Testis (tissue), 3 donors: ENCODE measurements around the gene FAT2. TPM values are rescaled to one million over a fixed set of nuclear protein-coding genes. Genes with fewer than 3 reads are reported as not detected.

Experiments used
- DNase-seq: peaks from one replicate; pipeline ENCODE4 v3.0.0-alpha.2; 2019
- H3K27ac ChIP-seq, 2 donors: fragments of 200-600 bp; sonication (generic); one replicate each; pipeline ENCODE4 v1.5.1; 2019
- H3K27me3 ChIP-seq: fragments of 200-600 bp; sonication (generic); one replicate; pipeline ENCODE4 v1.5.1; 2019
- H3K36me3 ChIP-seq: fragments of 200-600 bp; sonication (generic); one replicate; pipeline ENCODE4 v1.5.1; 2017; ENCODE audit warnings: low read depth; ENCODE audit errors: missing control alignments
- H3K4me1 ChIP-seq: fragments of 200-600 bp; sonication (generic); one replicate; pipeline ENCODE4 v1.5.1; 2019
- H3K4me3 ChIP-seq, 2 donors: fragments of 200-600 bp; sonication (generic); one replicate each; pipeline ENCODE4 v1.5.1; 2017 to 2019
- H3K9me3 ChIP-seq: fragments of 200-600 bp; sonication (generic); one replicate; pipeline ENCODE4 v1.5.1; 2017
- POLR2A ChIP-seq: fragments of 450-650 bp; IDR thresholded peaks from one replicate; pipeline ENCODE4 v1.6.1; 2017; ENCODE audit warnings: antibody characterized with exemption, mild to moderate bottlenecking, moderate library complexity
- WGBS, 2 donors: methylation state at CpG; one replicate each; pipeline ENCODE4 v1.1.5; 2018; 5-methylcytosine and 5-hydroxymethylcytosine counted together
- intact Hi-C: fragments of 100-400 bp; cut with DNase I; formaldehyde crosslinking; loops from one replicate; pipeline ENCODE4 v1.15.1; 2023; ENCODE audit warnings: low total_unique reads
- polyA plus RNA-seq: library from polyadenylated mRNA; stranded (reverse); fragments of 350-450 nt; fragmentation: Illumina TruSeq; extraction: RNeasy Lipid Tissue Mini Kit (QIAGEN cat#74804); gene quantifications from one replicate; pipeline ENCODE4 v1.2.3, GENCODE V29; 2014; ENCODE audit warnings: low read depth, low replicate concordance; ENCODE audit not compliant: insufficient read depth
- total RNA-seq, 2 donors: library from RNA; depleted of rRNA; stranded (reverse); fragments of >200 nt; gene quantifications; one replicate each; pipeline ENCODE4 v1.2.3, GENCODE V29; 2016
- TF ChIP-seq, protein P1 (sequence below), 3 experiments: fragments of 450-650 bp in 2 of 3; fragments of 200-600 bp in 1 of 3; sonication (generic) in 1 of 3; IDR thresholded peaks; one replicate each; pipeline ENCODE4 v1.5.1; 2016 to 2019; ENCODE audit warnings: antibody characterized with exemption in 3 of 3, mild to moderate bottlenecking in 2 of 3, moderate library complexity in 1 of 3

Gene FAT2
- total and polyA plus RNA-seq, 3 donors from 2014 or later, result 10.3 to 21.8 (median 18.0) TPM

DNA sequence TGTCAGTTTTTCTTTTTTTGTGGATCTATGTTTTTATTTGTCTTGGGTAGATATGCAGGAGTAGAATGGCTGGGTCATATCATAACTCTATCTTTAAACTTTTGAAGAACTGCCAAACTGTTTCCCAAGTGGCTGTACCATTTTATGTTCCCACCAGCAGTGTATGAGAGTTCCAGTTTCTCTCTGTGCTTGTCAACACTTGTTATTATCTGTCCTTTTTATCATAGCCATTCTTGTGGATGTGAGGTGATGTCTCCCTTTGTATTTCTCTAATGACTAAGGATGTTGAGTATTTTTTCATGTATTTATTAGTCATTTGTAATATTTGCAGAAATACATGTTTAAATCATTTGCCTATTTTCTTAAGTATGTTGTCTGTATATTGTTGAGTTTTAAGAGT lies 17.4 kb upstream of the FAT2 start:
- H3K27me3 ChIP-seq, result no peaks in the 10 kb centered on the region
- H3K9me3 ChIP-seq, result no peaks in the 10 kb centered on the region
- no peaks in the 10 kb centered on the region for H3K4me1 ChIP-seq
- no peak for DNase-seq
- no peak for TF ChIP-seq POLR2A
- TF ChIP-seq, protein P1, sequence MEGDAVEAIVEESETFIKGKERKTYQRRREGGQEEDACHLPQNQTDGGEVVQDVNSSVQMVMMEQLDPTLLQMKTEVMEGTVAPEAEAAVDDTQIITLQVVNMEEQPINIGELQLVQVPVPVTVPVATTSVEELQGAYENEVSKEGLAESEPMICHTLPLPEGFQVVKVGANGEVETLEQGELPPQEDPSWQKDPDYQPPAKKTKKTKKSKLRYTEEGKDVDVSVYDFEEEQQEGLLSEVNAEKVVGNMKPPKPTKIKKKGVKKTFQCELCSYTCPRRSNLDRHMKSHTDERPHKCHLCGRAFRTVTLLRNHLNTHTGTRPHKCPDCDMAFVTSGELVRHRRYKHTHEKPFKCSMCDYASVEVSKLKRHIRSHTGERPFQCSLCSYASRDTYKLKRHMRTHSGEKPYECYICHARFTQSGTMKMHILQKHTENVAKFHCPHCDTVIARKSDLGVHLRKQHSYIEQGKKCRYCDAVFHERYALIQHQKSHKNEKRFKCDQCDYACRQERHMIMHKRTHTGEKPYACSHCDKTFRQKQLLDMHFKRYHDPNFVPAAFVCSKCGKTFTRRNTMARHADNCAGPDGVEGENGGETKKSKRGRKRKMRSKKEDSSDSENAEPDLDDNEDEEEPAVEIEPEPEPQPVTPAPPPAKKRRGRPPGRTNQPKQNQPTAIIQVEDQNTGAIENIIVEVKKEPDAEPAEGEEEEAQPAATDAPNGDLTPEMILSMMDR (IDR thresholded peaks at IDR 0.05), result no peak
- H3K4me3 ChIP-seq, result no peak overlapping the region
- intact Hi-C loops, result no loop called here
- H3K36me3 ChIP-seq, result no peaks in the 10 kb centered on the region
- H3K27ac ChIP-seq, result no peak overlapping the region

DNA sequence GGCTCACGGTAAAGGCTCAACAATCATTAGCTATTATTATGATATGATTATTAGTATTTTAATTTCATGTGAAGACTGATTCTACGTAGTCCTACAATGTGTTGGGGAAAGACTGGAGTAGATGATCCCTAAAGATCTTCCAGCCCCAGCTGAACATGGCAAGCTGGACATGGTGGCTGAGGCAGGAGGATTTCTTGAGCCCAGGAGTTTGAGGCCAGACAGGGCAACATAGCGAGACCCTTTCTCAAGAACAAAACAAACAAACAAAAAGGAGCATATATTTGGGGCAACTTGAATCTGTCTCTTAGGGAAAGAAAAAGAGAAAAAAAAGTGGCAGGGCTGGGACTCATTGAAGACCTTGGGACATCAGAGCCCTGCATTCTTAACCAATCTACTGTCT lies 16.2 kb upstream of the FAT2 start:
- 95 to 99% methylated on average over 3 of the region's 3 CpGs for WGBS, 2 donors
- intact Hi-C loops, result no loop called here
- no peaks in the 10 kb centered on the region for H3K27me3 ChIP-seq
- no peak overlapping the region for H3K27ac ChIP-seq
- DNase-seq, result no peak
- H3K9me3 ChIP-seq, result no peaks in the 10 kb centered on the region
- TF ChIP-seq, protein P1 (IDR thresholded peaks at IDR 0.05), result no peak
- TF ChIP-seq POLR2A, result no peak
- H3K4me1 ChIP-seq, result no peaks in the 10 kb centered on the region
- H3K4me3 ChIP-seq, result no peak overlapping the region
- no peaks in the 10 kb centered on the region for H3K36me3 ChIP-seq

DNA sequence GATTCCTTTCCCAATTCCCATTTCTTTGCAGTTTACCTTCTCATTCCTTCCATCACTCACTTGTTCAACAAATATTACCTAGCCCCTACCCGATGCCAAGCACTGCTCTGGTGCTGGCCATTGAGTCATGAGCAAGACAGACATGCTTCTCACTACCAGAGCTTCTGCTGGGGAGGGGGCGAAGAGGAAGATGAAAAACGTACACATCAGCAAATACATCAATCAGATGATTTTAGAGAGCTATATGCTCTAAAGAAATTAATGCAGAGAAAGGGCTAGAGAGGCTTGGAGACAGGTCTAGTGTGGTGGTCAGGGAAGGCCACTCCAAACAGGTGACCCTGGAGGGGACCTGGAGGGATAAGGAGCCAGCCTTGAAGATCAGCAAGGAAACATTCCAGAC lies 14.4 kb upstream of the FAT2 start:
- no peaks in the 10 kb centered on the region for H3K27me3 ChIP-seq
- H3K9me3 ChIP-seq, result no peaks in the 10 kb centered on the region
- no peak for DNase-seq
- no peak overlapping the region for H3K27ac ChIP-seq
- WGBS, 2 donors, result 77 to 96% methylated on average over 3 of the region's 3 CpGs
- no peaks in the 10 kb centered on the region for H3K4me1 ChIP-seq
- no peaks in the 10 kb centered on the region for H3K36me3 ChIP-seq
- no peak for TF ChIP-seq POLR2A
- TF ChIP-seq, protein P1 (IDR thresholded peaks at IDR 0.05), result no peak
- intact Hi-C loops, result no loop called here
- H3K4me3 ChIP-seq, result no peak overlapping the region

DNA sequence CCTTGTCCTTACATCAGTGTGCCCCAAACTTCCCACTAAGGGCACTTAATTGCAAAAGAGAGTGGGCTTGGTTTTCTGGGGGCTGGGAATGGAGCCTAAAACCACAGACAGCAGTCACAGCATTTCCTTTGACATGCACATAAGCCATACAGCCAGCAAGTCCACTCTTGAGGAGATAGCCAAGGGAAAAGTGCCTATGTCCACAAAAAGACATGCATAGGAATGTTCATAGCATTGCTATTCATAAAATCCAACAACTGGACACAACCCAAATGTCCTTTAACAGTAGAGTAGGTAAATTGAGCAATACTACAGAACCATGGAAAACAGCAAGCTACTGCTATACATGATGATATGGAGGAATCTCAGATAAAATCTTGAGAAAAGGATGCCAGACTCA lies 11.7 kb upstream of the FAT2 start:
- no peak for DNase-seq
- Histone ChIP-seq H3K27ac (no peak overlapping the region), H3K4me1 (no peaks in the 10 kb centered on the region), H3K27me3 (no peaks in the 10 kb centered on the region), H3K4me3 (no peak overlapping the region), H3K36me3 (no peaks in the 10 kb centered on the region), H3K9me3 (no peaks in the 10 kb centered on the region)
- intact Hi-C loops, result no loop called here
- no peak for TF ChIP-seq POLR2A
- TF ChIP-seq, protein P1 (IDR thresholded peaks at IDR 0.05), result no peak

DNA sequence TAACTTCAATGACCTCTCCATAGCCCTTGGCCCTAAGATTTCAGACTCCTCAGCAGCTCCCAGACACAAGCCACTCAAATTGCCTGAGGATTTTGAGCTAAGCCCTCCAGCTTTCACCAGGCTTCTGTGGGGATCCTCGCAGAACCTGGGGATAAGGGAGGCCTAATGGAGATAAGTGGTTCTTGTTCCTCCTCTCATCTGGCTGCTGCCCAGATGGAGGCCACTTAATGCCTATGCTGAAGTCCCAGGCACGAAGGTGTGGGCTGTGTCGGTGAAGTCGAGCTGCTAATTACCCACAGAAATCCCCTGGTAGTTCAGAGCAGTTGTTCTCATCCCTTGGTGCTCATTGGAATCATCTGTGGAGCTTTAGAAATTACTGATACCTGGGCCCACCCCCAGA lies 10.3 kb upstream of the FAT2 start:
- no peak overlapping the region for H3K4me3 ChIP-seq
- DNase-seq, result no peak
- H3K27ac ChIP-seq, result no peak overlapping the region
- H3K27me3 ChIP-seq, result no peaks in the 10 kb centered on the region
- H3K4me1 ChIP-seq, result peaks cover 8% of the 10 kb centered on the region
- TF ChIP-seq POLR2A, result no peak
- TF ChIP-seq, protein P1 (IDR thresholded peaks at IDR 0.05), result no peak
- WGBS, 2 donors, result 86 to 87% methylated on average over 3 to 4 of the region's 4 CpGs
- no peaks in the 10 kb centered on the region for H3K9me3 ChIP-seq
- no peaks in the 10 kb centered on the region for H3K36me3 ChIP-seq
- intact Hi-C loops, result no loop called here
